Keratinocyte (primary cell): ENCODE data around the gene HDAC9. TPM values are rescaled to one million over a fixed set of nuclear protein-coding genes. Genes with fewer than 3 reads are reported as not detected.

Source experiments
- DNase-seq: peaks from one replicate; pipeline ENCODE4 v3.0.0-alpha.2; 2011; ENCODE audit warnings: low read depth, missing footprints, low spot score
- FAIRE-seq: peaks from 2 replicates; lab custom pipeline; 2011; peaks lifted over from hg19 to GRCh38; lab: Jason Lieb, UNC
- H2AFZ ChIP-seq: 2 replicates; pipeline ENCODE4 v1.6.0; 2012; ENCODE audit warnings: low read length, control low read depth, inconsistent platforms; ENCODE audit not compliant: control insufficient read depth
- H3K27ac ChIP-seq: 2 replicates; pipeline ENCODE4 v1.5.1; 2011; ENCODE audit warnings: low read length; ENCODE audit not compliant: control insufficient read depth, insufficient read depth
- H3K27me3 ChIP-seq: 3 replicates; pipeline ENCODE4 v1.6.0; 2011; ENCODE audit warnings: low read length; ENCODE audit not compliant: control insufficient read depth, insufficient read depth; ENCODE audit errors: extremely low read depth
- H3K36me3 ChIP-seq, 2 experiments: 2 replicates in 1 of 2; 3 replicates in 1 of 2; pipeline ENCODE4 v1.5.1; 2011; ENCODE audit warnings: low read length in 2 of 2, mild to moderate bottlenecking in 1 of 2; ENCODE audit not compliant: control insufficient read depth in 2 of 2, insufficient read depth in 2 of 2; ENCODE audit errors: extremely low read depth in 1 of 2
- H3K4me1 ChIP-seq: 3 replicates; pipeline ENCODE4 v1.5.1; 2011; ENCODE audit warnings: low read length; ENCODE audit not compliant: control insufficient read depth, insufficient read depth; ENCODE audit errors: extremely low read depth
- H3K4me2 ChIP-seq: 3 replicates; pipeline ENCODE4 v1.6.0; 2011; ENCODE audit warnings: low read depth, low read length; ENCODE audit not compliant: control insufficient read depth, insufficient read depth; ENCODE audit errors: extremely low read depth
- H3K4me3 ChIP-seq, 3 experiments: fragments of 200-600 bp in 1 of 3; sonication (generic) in 1 of 3; 2 replicates in 2 of 3; 3 replicates in 1 of 3; pipeline ENCODE4 v1.5.1; 2011 to 2016; ENCODE audit warnings: low read length in 3 of 3, mild to moderate bottlenecking in 3 of 3, control low read depth in 2 of 3, inconsistent platforms in 1 of 3, low read depth in 1 of 3, mixed read lengths in 1 of 3, mixed run types in 1 of 3, moderate library complexity in 1 of 3; ENCODE audit not compliant: control insufficient read depth in 2 of 3, insufficient read depth in 2 of 3; ENCODE audit errors: extremely low read depth in 1 of 3
- H3K79me2 ChIP-seq: 2 replicates; pipeline ENCODE4 v1.6.0; 2012; ENCODE audit warnings: low read length; ENCODE audit not compliant: control insufficient read depth, insufficient read depth
- H3K9ac ChIP-seq: 3 replicates; pipeline ENCODE4 v1.6.0; 2011; ENCODE audit warnings: low read length; ENCODE audit not compliant: control insufficient read depth, insufficient read depth; ENCODE audit errors: extremely low read depth
- H3K9me1 ChIP-seq: 3 replicates; pipeline ENCODE4 v1.6.0; 2011; ENCODE audit warnings: low read length; ENCODE audit not compliant: control insufficient read depth, insufficient read depth; ENCODE audit errors: extremely low read depth
- H3K9me3 ChIP-seq: 2 replicates; pipeline ENCODE4 v1.5.1; 2012; ENCODE audit warnings: low read depth, low read length; ENCODE audit not compliant: control insufficient read depth
- H4K20me1 ChIP-seq: 3 replicates; pipeline ENCODE4 v1.6.0; 2011; ENCODE audit warnings: low read length; ENCODE audit not compliant: control insufficient read depth, insufficient read depth; ENCODE audit errors: extremely low read depth
- CTCF ChIP-seq, 3 experiments: IDR thresholded peaks in 1 of 3; conservative IDR thresholded peaks in 1 of 3; optimal IDR thresholded peaks in 1 of 3; 2 replicates in 2 of 3; 3 replicates in 1 of 3; pipeline versions ENCODE3 to v1.5.1; 2011; ENCODE audit warnings: low read length in 3 of 3, mild to moderate bottlenecking in 3 of 3, moderate library complexity in 2 of 3, control low read depth in 1 of 3, inconsistent platforms in 1 of 3; ENCODE audit not compliant: insufficient read depth in 2 of 3; ENCODE audit errors: extremely low read depth in 1 of 3
- EZH2 ChIP-seq: IDR thresholded peaks from one replicate; pipeline ENCODE4 v1.6.1; 2012; ENCODE audit warnings: inconsistent platforms, mild to moderate bottlenecking, low read length, moderate library complexity
- dilution Hi-C: fragments of 300-500 bp; cut with MboI; formaldehyde crosslinking; loops from one replicate; pipeline ENCODE4 v1.7.0; 2020; ENCODE audit warnings: low sequenced_read_pairs; ENCODE audit not compliant: extremely low pct_ligation_motif_present
- polyA plus RNA-seq, 5 experiments: library from polyadenylated mRNA; depleted of rRNA in 3 of 5; stranded (reverse) in 3 of 5; stranded (forward) in 1 of 5; unstranded in 1 of 5; fragments of >200 nt; gene quantifications; 1 replicate in 1 of 5; 2 replicates in 3 of 5; 3 replicates in 1 of 5; pipeline versions ENCODE4 v1.2.1 to v1.2.3, GENCODE V29; 2011 to 2012; ENCODE audit warnings: missing spikeins in 2 of 5, low read depth in 1 of 5, low replicate concordance in 1 of 5

Gene HDAC9
- polyA plus RNA-seq, 1 donor (not counting 4 experiments of a cell fraction or from before 2014, with no cell fraction given), result 24.6 TPM

- H4K20me1 ChIP-seq, result no peaks in the 10 kb centered on the region
- H3K4me2 ChIP-seq, result no peak overlapping the region
- H2AFZ ChIP-seq, result no peak overlapping the region
- H3K9me3 ChIP-seq, result no peaks in the 10 kb centered on the region
- H3K27ac ChIP-seq, result no peak overlapping the region
- no peaks in the 10 kb centered on the region for H3K4me1 ChIP-seq
- no peaks in the 10 kb centered on the region for H3K79me2 ChIP-seq
- H3K9me1 ChIP-seq, result no peaks in the 10 kb centered on the region
- dilution Hi-C loops, result no loop called here
- peak; percentile 68 for FAIRE-seq
- DNase-seq, result no peak
- no peak overlapping the region for H3K4me3 ChIP-seq
- H3K27me3 ChIP-seq, result no peaks in the 10 kb centered on the region
- H3K36me3 ChIP-seq, result no peaks in the 10 kb centered on the region
- no peak overlapping the region for H3K9ac ChIP-seq
- TF ChIP-seq EZH2 (no peak), CTCF (optimal IDR thresholded peaks at IDR 0.05 in 1 of 3, IDR thresholded peaks at IDR 0.05 in 1 of 3, conservative IDR thresholded peaks at IDR 0.05 in 1 of 3; ENCODE audit: extremely low read depth in 1 of 3, insufficient read depth in 2 of 3, low read length in 3 of 3) (no peak)
Measured at GRCh38 chr7:18457832-18458231, 37.7 kb upstream of the HDAC9 start.

GRCh38 chr7:18458830-18459229 lies 36.7 kb upstream of the HDAC9 start:
- Histone ChIP-seq H3K4me3 (no peak overlapping the region), H3K9me3 (no peaks in the 10 kb centered on the region), H3K9ac (no peak overlapping the region), H3K4me1 (no peaks in the 10 kb centered on the region), H3K79me2 (no peaks in the 10 kb centered on the region), H3K9me1 (no peaks in the 10 kb centered on the region), H3K36me3 (no peaks in the 10 kb centered on the region), H3K4me2 (no peak overlapping the region), H2AFZ (no peak overlapping the region), H4K20me1 (no peaks in the 10 kb centered on the region), H3K27ac (no peak overlapping the region), H3K27me3 (no peaks in the 10 kb centered on the region)
- TF ChIP-seq CTCF (optimal IDR thresholded peaks at IDR 0.05 in 1 of 3, IDR thresholded peaks at IDR 0.05 in 1 of 3, conservative IDR thresholded peaks at IDR 0.05 in 1 of 3; ENCODE audit: extremely low read depth in 1 of 3, insufficient read depth in 2 of 3, low read length in 3 of 3), result no peak
- no peak for TF ChIP-seq EZH2
- FAIRE-seq, result no peak
- no peak for DNase-seq
- dilution Hi-C loops, result no loop called here
